Naive thymus-derived CD8-positive, alpha-beta T cell (primary cell): ENCODE results near the gene DKKL1. TPM values are rescaled to one million over a fixed set of nuclear protein-coding genes. Genes with fewer than 3 reads are reported as not detected.
"Not testable (repeated sequence)": the region's sequence is repeated elsewhere in the genome, so short reads cannot be mapped to it uniquely, and the experiment has no call there.

Experiments
- ATAC-seq, 2 donors: fragments of 150-1000 bp; cut with Tn5 transposase in 1 of 2; sonication (Bioruptor Pico), chemical (Tn5 transposase) in 1 of 2; 1 replicate in 1 of 2; 2 replicates in 1 of 2; pipeline ENCODE4 v1.10.0; 2021; ENCODE audit warnings: mild to moderate bottlenecking in 2 of 2, moderate library complexity in 2 of 2
- POLR2A ChIA-PET: fragments of 350-600 bp; sonication (Branson Sonifier 250); formaldehyde crosslinking; loops from one replicate; lab custom pipeline; 2021; ENCODE audit warnings: antibody characterized with exemption; lab: Charles Lee
- DNase-seq, 10 donors: peaks; one replicate each; pipeline versions ENCODE4 v3.0.0 to v3.0.0-alpha.2; 2020 to 2022
- H3K27ac Mint-ChIP-seq, 10 donors: one replicate each; pipeline ENCODE4 v1.8.0; 2020 to 2022; ENCODE audit warnings: mild to moderate bottlenecking in 10 of 10, mixed read lengths in 10 of 10, moderate library complexity in 4 of 10, inconsistent platforms in 1 of 10
- H3K27me3 Mint-ChIP-seq, 5 donors: one replicate each; pipeline ENCODE4 v1.8.0; 2021 to 2022; ENCODE audit warnings: mixed read lengths in 5 of 5
- H3K36me3 Mint-ChIP-seq, 3 donors: one replicate each; pipeline ENCODE4 v1.8.0; 2020 to 2022; ENCODE audit warnings: mixed read lengths in 3 of 3, mild to moderate bottlenecking in 2 of 3, inconsistent platforms in 1 of 3
- H3K4me1 Mint-ChIP-seq, 4 donors: one replicate each; pipeline ENCODE4 v1.8.0; 2021 to 2022; ENCODE audit warnings: mixed read lengths in 4 of 4
- H3K4me3 Mint-ChIP-seq, 10 donors: one replicate each; pipeline ENCODE4 v1.8.0; 2020 to 2022; ENCODE audit warnings: mild to moderate bottlenecking in 10 of 10, mixed read lengths in 10 of 10, moderate library complexity in 6 of 10, inconsistent platforms in 1 of 10
- H3K9me3 Mint-ChIP-seq, 9 donors: one replicate each; pipeline ENCODE4 v1.8.0; 2020 to 2022; ENCODE audit warnings: mixed read lengths in 9 of 9, mild to moderate bottlenecking in 3 of 9, inconsistent platforms in 1 of 9, moderate library complexity in 1 of 9
- polyA plus RNA-seq, 3 donors: library from polyadenylated mRNA; unstranded; fragments of 300-500 nt; fragmentation: Illumina TruSeq; gene quantifications; one replicate each; pipeline ENCODE4 v1.2.3, GENCODE V29; 2021
- total RNA-seq, 8 experiments: library from RNA in 2 of 8; stranded (reverse) in 2 of 8; gene quantifications; one replicate each; pipeline ENCODE4 v1.2.3 and lab custom pipeline; 2021 to 2026

The DKKL1 gene
- total and polyA plus RNA-seq, 5 experiments from 2014 or later = not detected

- POLR2A ChIA-PET = interaction anchor here (0.6 kb wide), 1 partner anchor 945 kb away, joined by 3 read pairs; no protein-coding TSS in a partner anchor
- Mint-ChIP-seq H3K27ac (no peak overlapping the region), H3K36me3 (peaks cover 0 to 9% (median 0%) of the 10 kb centered on the region in 3 donors), H3K4me1 (peaks cover 0 to 5% (median 3%) of the 10 kb centered on the region in 4 donors), H3K9me3 (peaks cover 0 to 14% (median 8%) of the 10 kb centered on the region in 9 donors), H3K27me3 (peaks cover 0 to 31% (median 6%) of the 10 kb centered on the region in 5 donors), H3K4me3 (no peak overlapping the region)
- DNase-seq (no peak), ATAC-seq (no peak)
Measured at GRCh38 chr19:49368711-49369358, 5.2 kb downstream of the DKKL1 start.

- peaks cover 0 to 20% (median 2%) of the 10 kb centered on the region in 5 donors for H3K27me3 Mint-ChIP-seq
- DNase-seq = no peak
- no peak for ATAC-seq
- no peak overlapping the region for H3K4me3 Mint-ChIP-seq
- H3K4me1 Mint-ChIP-seq = no peaks in the 10 kb centered on the region
- H3K27ac Mint-ChIP-seq = no peak overlapping the region
- H3K36me3 Mint-ChIP-seq = peaks cover 0 to 10% (median 0%) of the 10 kb centered on the region in 3 donors
- POLR2A ChIA-PET = no interaction called here
- H3K9me3 Mint-ChIP-seq = peaks cover 0 to 14% (median 8%) of the 10 kb centered on the region in 9 donors
Measured at GRCh38 chr19:49371184-49371583, 7.5 kb downstream of the DKKL1 start.

GRCh38 chr19:49373174-49373573, 9.5 kb downstream of the DKKL1 start:
- not testable (repeated sequence) for H3K4me1 Mint-ChIP-seq, DNase-seq, ATAC-seq, H3K27ac Mint-ChIP-seq, H3K4me3 Mint-ChIP-seq
- H3K36me3 Mint-ChIP-seq = peaks cover 0 to 12% (median 0%) of the 10 kb centered on the region in 3 donors
- peaks cover 0 to 20% (median 4%) of the 10 kb centered on the region in 5 donors for H3K27me3 Mint-ChIP-seq
- POLR2A ChIA-PET = interaction anchor here (0.7 kb wide), 1 partner anchor 506 kb away, joined by 3 read pairs; no protein-coding TSS in a partner anchor
- H3K9me3 Mint-ChIP-seq = peaks cover 0 to 14% (median 8%) of the 10 kb centered on the region in 9 donors

- ATAC-seq (no peak), DNase-seq (no peak)
- H3K9me3 Mint-ChIP-seq = peaks cover 0 to 4% (median 0%) of the 10 kb centered on the region in 9 donors
- peak overlapping the region in 1 of 10 donors; percentile 63 for H3K27ac Mint-ChIP-seq
- peaks cover 0 to 16% (median 4%) of the 10 kb centered on the region in 5 donors for H3K27me3 Mint-ChIP-seq
- no peak overlapping the region for H3K4me3 Mint-ChIP-seq
- peaks cover 0 to 7% (median 0%) of the 10 kb centered on the region in 3 donors for H3K36me3 Mint-ChIP-seq
- POLR2A ChIA-PET = interaction anchor here (0.6 kb wide), 1 partner anchor 19 kb away, joined by 3 read pairs; no protein-coding TSS in a partner anchor
- no peaks in the 10 kb centered on the region for H3K4me1 Mint-ChIP-seq
Measured at GRCh38 chr19:49374665-49375434, 11.2 kb downstream of the DKKL1 start.

- POLR2A ChIA-PET = no interaction called here
- ATAC-seq (no peak), DNase-seq (no peak)
- H3K36me3 Mint-ChIP-seq = peaks cover 0 to 10% (median 6%) of the 10 kb centered on the region in 3 donors
- peaks cover 0 to 18% (median 8%) of the 10 kb centered on the region in 5 donors for H3K27me3 Mint-ChIP-seq
- H3K4me1 Mint-ChIP-seq = peaks cover 0 to 2% (median 0%) of the 10 kb centered on the region in 4 donors
- H3K9me3 Mint-ChIP-seq = peaks cover 0 to 17% (median 6%) of the 10 kb centered on the region in 9 donors
- no peak overlapping the region for H3K4me3 Mint-ChIP-seq
- no peak overlapping the region for H3K27ac Mint-ChIP-seq
Measured at GRCh38 chr19:49378512-49378911, 14.8 kb downstream of the DKKL1 start.

GRCh38 chr19:49380391-49380790, 16.7 kb downstream of the DKKL1 start:
- Mint-ChIP-seq H3K27me3 (peaks cover 0 to 22% (median 6%) of the 10 kb centered on the region in 5 donors), H3K36me3 (peaks cover 0 to 10% (median 9%) of the 10 kb centered on the region in 3 donors), H3K4me1 (peaks cover 0 to 2% (median 0%) of the 10 kb centered on the region in 4 donors), H3K4me3 (no peak overlapping the region), H3K9me3 (peaks cover 0 to 17% (median 6%) of the 10 kb centered on the region in 9 donors), H3K27ac (peak overlapping the region in 1 of 10 donors; percentile 15)
- ATAC-seq (no peak), DNase-seq (no peak)
- POLR2A ChIA-PET = no interaction called here

GRCh38 chr19:49382639-49383038, 19.0 kb downstream of the DKKL1 start:
- Mint-ChIP-seq H3K4me1 (peaks cover 0 to 5% (median 3%) of the 10 kb centered on the region in 4 donors), H3K9me3 (peaks cover 0 to 17% (median 6%) of the 10 kb centered on the region in 9 donors), H3K36me3 (peaks cover 0 to 10% (median 6%) of the 10 kb centered on the region in 3 donors), H3K27ac (no peak overlapping the region), H3K4me3 (no peak overlapping the region), H3K27me3 (peaks cover 0 to 11% (median 4%) of the 10 kb centered on the region in 5 donors)
- POLR2A ChIA-PET = no interaction called here
- no peak for ATAC-seq
- DNase-seq = no peak

GRCh38 chr19:49383599-49383998, 19.9 kb downstream of the DKKL1 start:
- ATAC-seq (no peak), DNase-seq (no peak)
- POLR2A ChIA-PET = interaction anchor here (0.7 to 0.8 kb wide), 2 partner anchors 65 to 109 kb away, joined by 3 read pairs; no protein-coding TSS in a partner anchor
- Mint-ChIP-seq H3K9me3 (peaks cover 0 to 17% (median 6%) of the 10 kb centered on the region in 9 donors), H3K36me3 (peaks cover 0 to 10% (median 6%) of the 10 kb centered on the region in 3 donors), H3K27ac (no peak overlapping the region), H3K4me1 (peaks cover 4 to 11% (median 5%) of the 10 kb centered on the region in 4 donors), H3K4me3 (no peak overlapping the region), H3K27me3 (peaks cover 0 to 9% (median 2%) of the 10 kb centered on the region in 5 donors)

- POLR2A ChIA-PET = interaction anchor here (0.7 to 1.7 kb wide), 6 partner anchors 28 to 108 kb away, joined by 3 to 9 read pairs (median 5); partner anchors contain the start of genes PIH1D1 and RPS11
- ATAC-seq (peak; percentile 81 to 82), DNase-seq (peak; percentile 58 to 96 (median 80))
- Mint-ChIP-seq H3K9me3 (peaks cover 0 to 3% (median 0%) of the 10 kb centered on the region in 9 donors), H3K4me1 (peaks cover 8 to 22% (median 15%) of the 10 kb centered on the region in 4 donors), H3K27ac (peak within 1 kb of the TSS; percentile 27 to 89 (median 74)), H3K36me3 (peaks cover 0 to 4% (median 0%) of the 10 kb centered on the region in 3 donors), H3K4me3 (peak within 1 kb of the TSS; percentile 26 to 80 (median 52)), H3K27me3 (peaks cover 0 to 4% (median 2%) of the 10 kb centered on the region in 5 donors)
Measured at GRCh38 chr19:49387936-49388372, 24.3 kb downstream of the DKKL1 start, which contains the start of gene KASH5. Gene KASH5, plus strand, starts transcription at chr19:49388249. Its CDS starts 2,635 bp downstream, at chr19:49390884.

GRCh38 chr19:49389406-49389805, 25.7 kb downstream of the DKKL1 start:
- ATAC-seq (no peak), DNase-seq (no peak)
- H3K9me3 Mint-ChIP-seq = no peaks in the 10 kb centered on the region
- peak overlapping the region in 1 of 10 donors; percentile 8 for H3K4me3 Mint-ChIP-seq
- peak overlapping the region in 1 of 10 donors; percentile 70 for H3K27ac Mint-ChIP-seq
- POLR2A ChIA-PET = interaction anchor here (0.5 to 1.7 kb wide), 5 partner anchors 62 to 84 kb away, joined by 3 to 6 read pairs (median 3); partner anchors contain the start of genes FLT3LG and PIH1D1
- no peaks in the 10 kb centered on the region for H3K36me3 Mint-ChIP-seq
- H3K27me3 Mint-ChIP-seq = peaks cover 0 to 4% (median 0%) of the 10 kb centered on the region in 5 donors
- H3K4me1 Mint-ChIP-seq = peaks cover 8 to 22% (median 15%) of the 10 kb centered on the region in 4 donors

- DNase-seq (no peak), ATAC-seq (no peak)
- H3K27me3 Mint-ChIP-seq = peaks cover 0 to 4% (median 0%) of the 10 kb centered on the region in 5 donors
- POLR2A ChIA-PET = interaction anchor here (0.8 to 1.6 kb wide), 5 partner anchors 52 to 84 kb away, joined by 3 to 6 read pairs (median 5); partner anchors contain the start of gene FLT3LG
- H3K4me1 Mint-ChIP-seq = peaks cover 8 to 22% (median 15%) of the 10 kb centered on the region in 4 donors
- H3K4me3 Mint-ChIP-seq = no peak overlapping the region
- H3K36me3 Mint-ChIP-seq = no peaks in the 10 kb centered on the region
- peak overlapping the region in 2 of 10 donors; percentile 70 to 73 for H3K27ac Mint-ChIP-seq
- no peaks in the 10 kb centered on the region for H3K9me3 Mint-ChIP-seq
Measured at GRCh38 chr19:49390131-49390928, 26.7 kb downstream of the DKKL1 start.
